WTC11 (cell line): ENCODE results near the gene AMIGO1.

Experiments
- FOXK1 ChIP-seq: sonication (generic); formaldehyde crosslinking; IDR thresholded peaks from 2 replicates; pipeline ENCODE4 v1.8.0; 2022; ENCODE audit warnings: mild to moderate bottlenecking, moderate library complexity, missing genetic modification reagents
- HMGA2 ChIP-seq: fragments of 250-450 bp; sonication (Bioruptor Pico); IDR thresholded peaks from 2 replicates; pipeline ENCODE4 v1.4.0; 2021; ENCODE audit warnings: mild to moderate bottlenecking, moderate library complexity
- ZNF121 ChIP-seq: sonication (generic); formaldehyde crosslinking; IDR thresholded peaks from 2 replicates; pipeline ENCODE4 v1.8.0; 2023; ENCODE audit warnings: missing genetic modification reagents
- ZNF263 ChIP-seq: sonication (generic); formaldehyde crosslinking; IDR thresholded peaks from 2 replicates; pipeline ENCODE4 v1.8.1; 2022; ENCODE audit warnings: low read depth, mild to moderate bottlenecking, moderate library complexity, missing genetic modification reagents
- ZNF416 ChIP-seq: fragments of 250-450 bp; sonication (Bioruptor Pico); IDR thresholded peaks from 2 replicates; pipeline ENCODE4 v1.9.0; 2021; ENCODE audit warnings: mild to moderate bottlenecking, inconsistent platforms
- TF ChIP-seq, protein P1 (sequence below): fragments of 200-600 bp; IDR thresholded peaks from 2 replicates; pipeline ENCODE4 v1.8.0; 2022; ENCODE audit warnings: antibody characterized with exemption
- TF ChIP-seq, protein P2 (sequence below): sonication (generic); formaldehyde crosslinking; IDR thresholded peaks from 2 replicates; pipeline ENCODE4 v1.8.0; 2022; ENCODE audit warnings: mild to moderate bottlenecking, missing genetic modification reagents
- TF ChIP-seq, protein P3 (sequence below): sonication (generic); formaldehyde crosslinking; IDR thresholded peaks from 2 replicates; pipeline ENCODE4 v1.8.1; 2023; ENCODE audit warnings: mild to moderate bottlenecking, missing genetic modification reagents
- TF ChIP-seq, protein P4 (sequence below): sonication (generic); formaldehyde crosslinking; IDR thresholded peaks from 2 replicates; pipeline ENCODE4 v1.8.1; 2023; ENCODE audit warnings: mild to moderate bottlenecking, missing genetic modification reagents, moderate library complexity

DNA sequence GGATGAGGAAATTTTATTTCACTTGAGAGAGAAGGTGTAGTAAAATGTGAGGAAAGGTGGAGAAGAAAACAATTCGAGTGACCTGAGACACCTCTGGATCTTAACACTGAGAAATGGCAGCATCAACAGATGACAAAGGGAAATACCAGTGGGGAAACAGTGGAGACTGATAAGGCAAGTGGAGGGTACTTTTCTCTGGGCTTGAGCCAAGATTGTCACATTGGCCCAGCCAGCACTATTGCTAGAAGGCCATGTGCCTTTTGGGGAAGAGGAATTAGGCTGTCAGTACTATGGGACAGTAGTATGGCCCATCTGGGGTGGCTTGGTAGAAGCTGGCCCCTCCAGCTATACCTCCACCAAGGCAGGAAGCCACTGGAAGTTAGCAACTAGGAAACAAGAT, 34.8 kb downstream of the AMIGO1 start:
- TF ChIP-seq HMGA2: no peak
- no peak for TF ChIP-seq FOXK1 (CRISPR knock-in tag)
- TF ChIP-seq ZNF416 (CRISPR knock-in tag): no peak
- no peak for TF ChIP-seq ZNF121 (CRISPR knock-in tag)
- no peak for TF ChIP-seq ZNF263 (CRISPR knock-in tag)
- TF ChIP-seq, protein P1, sequence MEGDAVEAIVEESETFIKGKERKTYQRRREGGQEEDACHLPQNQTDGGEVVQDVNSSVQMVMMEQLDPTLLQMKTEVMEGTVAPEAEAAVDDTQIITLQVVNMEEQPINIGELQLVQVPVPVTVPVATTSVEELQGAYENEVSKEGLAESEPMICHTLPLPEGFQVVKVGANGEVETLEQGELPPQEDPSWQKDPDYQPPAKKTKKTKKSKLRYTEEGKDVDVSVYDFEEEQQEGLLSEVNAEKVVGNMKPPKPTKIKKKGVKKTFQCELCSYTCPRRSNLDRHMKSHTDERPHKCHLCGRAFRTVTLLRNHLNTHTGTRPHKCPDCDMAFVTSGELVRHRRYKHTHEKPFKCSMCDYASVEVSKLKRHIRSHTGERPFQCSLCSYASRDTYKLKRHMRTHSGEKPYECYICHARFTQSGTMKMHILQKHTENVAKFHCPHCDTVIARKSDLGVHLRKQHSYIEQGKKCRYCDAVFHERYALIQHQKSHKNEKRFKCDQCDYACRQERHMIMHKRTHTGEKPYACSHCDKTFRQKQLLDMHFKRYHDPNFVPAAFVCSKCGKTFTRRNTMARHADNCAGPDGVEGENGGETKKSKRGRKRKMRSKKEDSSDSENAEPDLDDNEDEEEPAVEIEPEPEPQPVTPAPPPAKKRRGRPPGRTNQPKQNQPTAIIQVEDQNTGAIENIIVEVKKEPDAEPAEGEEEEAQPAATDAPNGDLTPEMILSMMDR: no peak
- TF ChIP-seq, protein P2, sequence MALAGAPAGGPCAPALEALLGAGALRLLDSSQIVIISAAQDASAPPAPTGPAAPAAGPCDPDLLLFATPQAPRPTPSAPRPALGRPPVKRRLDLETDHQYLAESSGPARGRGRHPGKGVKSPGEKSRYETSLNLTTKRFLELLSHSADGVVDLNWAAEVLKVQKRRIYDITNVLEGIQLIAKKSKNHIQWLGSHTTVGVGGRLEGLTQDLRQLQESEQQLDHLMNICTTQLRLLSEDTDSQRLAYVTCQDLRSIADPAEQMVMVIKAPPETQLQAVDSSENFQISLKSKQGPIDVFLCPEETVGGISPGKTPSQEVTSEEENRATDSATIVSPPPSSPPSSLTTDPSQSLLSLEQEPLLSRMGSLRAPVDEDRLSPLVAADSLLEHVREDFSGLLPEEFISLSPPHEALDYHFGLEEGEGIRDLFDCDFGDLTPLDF (CRISPR knock-in tag): no peak
- TF ChIP-seq, protein P3, sequence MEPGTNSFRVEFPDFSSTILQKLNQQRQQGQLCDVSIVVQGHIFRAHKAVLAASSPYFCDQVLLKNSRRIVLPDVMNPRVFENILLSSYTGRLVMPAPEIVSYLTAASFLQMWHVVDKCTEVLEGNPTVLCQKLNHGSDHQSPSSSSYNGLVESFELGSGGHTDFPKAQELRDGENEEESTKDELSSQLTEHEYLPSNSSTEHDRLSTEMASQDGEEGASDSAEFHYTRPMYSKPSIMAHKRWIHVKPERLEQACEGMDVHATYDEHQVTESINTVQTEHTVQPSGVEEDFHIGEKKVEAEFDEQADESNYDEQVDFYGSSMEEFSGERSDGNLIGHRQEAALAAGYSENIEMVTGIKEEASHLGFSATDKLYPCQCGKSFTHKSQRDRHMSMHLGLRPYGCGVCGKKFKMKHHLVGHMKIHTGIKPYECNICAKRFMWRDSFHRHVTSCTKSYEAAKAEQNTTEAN: no peak
- TF ChIP-seq, protein P4, sequence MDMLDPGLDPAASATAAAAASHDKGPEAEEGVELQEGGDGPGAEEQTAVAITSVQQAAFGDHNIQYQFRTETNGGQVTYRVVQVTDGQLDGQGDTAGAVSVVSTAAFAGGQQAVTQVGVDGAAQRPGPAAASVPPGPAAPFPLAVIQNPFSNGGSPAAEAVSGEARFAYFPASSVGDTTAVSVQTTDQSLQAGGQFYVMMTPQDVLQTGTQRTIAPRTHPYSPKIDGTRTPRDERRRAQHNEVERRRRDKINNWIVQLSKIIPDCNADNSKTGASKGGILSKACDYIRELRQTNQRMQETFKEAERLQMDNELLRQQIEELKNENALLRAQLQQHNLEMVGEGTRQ (CRISPR knock-in tag): no peak
